GM23338 (cell line): ENCODE results near the gene CCDC3. TPM values are rescaled to one million over a fixed set of nuclear protein-coding genes. Genes with fewer than 3 reads are reported as not detected.

Experiments
- ATAC-seq: fragments of 200-7000 bp; cut with Tn5 transposase; 3 replicates; pipeline ENCODE4 v1.9.1; 2020
- DNase-seq: peaks from one replicate; pipeline ENCODE4 v3.0.0-alpha.2; 2015; ENCODE audit warnings: low spot score
- H2AFZ ChIP-seq: fragments of 200-600 bp; sonication (generic); 2 replicates; pipeline ENCODE4 v1.8.0; 2016; ENCODE audit warnings: antibody characterized with exemption, mild to moderate bottlenecking, moderate library complexity
- H3F3A ChIP-seq: fragments of 200-600 bp; sonication (generic); replicated peaks from 2 replicates; pipeline ENCODE4 v1.8.0; 2017; ENCODE audit warnings: antibody characterized with exemption, mixed run types, low read depth
- H3K27ac ChIP-seq: fragments of 200-600 bp; sonication (generic); 2 replicates; pipeline ENCODE4 v1.6.1; 2016; ENCODE audit warnings: low read depth
- H3K27me3 ChIP-seq: fragments of 200-600 bp; sonication (generic); 2 replicates; pipeline ENCODE4 v1.8.0; 2016; ENCODE audit warnings: mild to moderate bottlenecking, mixed run types, moderate library complexity; ENCODE audit not compliant: insufficient read depth
- H3K36me3 ChIP-seq: fragments of 200-600 bp; sonication (generic); 2 replicates; pipeline ENCODE4 v1.8.0; 2016; ENCODE audit warnings: mild to moderate bottlenecking; ENCODE audit not compliant: insufficient read depth
- H3K4me1 ChIP-seq: fragments of 200-600 bp; sonication (generic); 2 replicates; pipeline ENCODE4 v1.8.0; 2016; ENCODE audit warnings: mild to moderate bottlenecking, moderate library complexity; ENCODE audit not compliant: insufficient read depth
- H3K4me2 ChIP-seq: fragments of 200-600 bp; sonication (generic); 2 replicates; pipeline ENCODE4 v1.7.1; 2017; ENCODE audit warnings: mixed run types
- H3K4me3 ChIP-seq: fragments of 200-600 bp; sonication (generic); 2 replicates; pipeline ENCODE4 v1.6.1; 2016; ENCODE audit warnings: mixed run types
- H3K79me2 ChIP-seq: fragments of 200-600 bp; sonication (generic); replicated peaks from 2 replicates; pipeline ENCODE4 v1.8.0; 2017; ENCODE audit warnings: mild to moderate bottlenecking; ENCODE audit not compliant: insufficient read depth
- H3K9me2 ChIP-seq: fragments of 200-600 bp; sonication (generic); 2 replicates; pipeline ENCODE4 v1.8.0; 2017; ENCODE audit not compliant: insufficient read depth
- H4K20me1 ChIP-seq: fragments of 200-600 bp; sonication (generic); replicated peaks from 2 replicates; pipeline ENCODE4 v1.8.0; 2017; ENCODE audit warnings: mild to moderate bottlenecking; ENCODE audit not compliant: insufficient read depth
- H3K27ac Mint-ChIP-seq: 2 replicates; pipeline ENCODE4 v1.8.0; 2020; ENCODE audit warnings: inconsistent platforms, mild to moderate bottlenecking, moderate library complexity, mixed read lengths
- H3K27me3 Mint-ChIP-seq: 3 replicates; pipeline ENCODE4 v1.8.0; 2022; ENCODE audit warnings: low read depth, mild to moderate bottlenecking, moderate library complexity, mixed read lengths, inconsistent platforms; ENCODE audit not compliant: insufficient read depth, poor library complexity
- H3K36me3 Mint-ChIP-seq: 3 replicates; pipeline ENCODE4 v1.8.0; 2021; ENCODE audit warnings: low read depth, mild to moderate bottlenecking, inconsistent platforms, moderate library complexity, mixed read lengths
- H3K4me1 Mint-ChIP-seq: 3 replicates; pipeline ENCODE4 v1.8.0; 2020; ENCODE audit warnings: mild to moderate bottlenecking, inconsistent platforms, mixed read lengths
- H3K4me3 Mint-ChIP-seq: 3 replicates; pipeline ENCODE4 v1.8.0; 2021; ENCODE audit warnings: moderate library complexity, mild to moderate bottlenecking, inconsistent platforms, mixed read lengths
- H3K9me3 Mint-ChIP-seq: 3 replicates; pipeline ENCODE4 v1.8.0; 2020; ENCODE audit warnings: moderate library complexity, mild to moderate bottlenecking, inconsistent platforms, mixed read lengths
- CREB1 ChIP-seq: fragments of 250-450 bp; sonication (Bioruptor Pico); IDR thresholded peaks from 2 replicates; pipeline ENCODE4 v1.5.0; 2020; ENCODE audit warnings: low read depth, mild to moderate bottlenecking, moderate library complexity
- EZH2phosphoT487 ChIP-seq: fragments of 200-600 bp; sonication (generic); IDR thresholded peaks from one replicate; pipeline ENCODE4 v1.8.1; 2018; ENCODE audit warnings: antibody characterized with exemption; ENCODE audit not compliant: unreplicated experiment
- ZNF114 ChIP-seq: fragments of 250-450 bp; sonication (Bioruptor Pico); IDR thresholded peaks from 2 replicates; pipeline ENCODE4 v1.5.0; 2020; ENCODE audit warnings: mild to moderate bottlenecking, moderate library complexity
- polyA plus RNA-seq: library from polyadenylated mRNA; unstranded; fragments of >200 nt; fragmentation: Nextera tagmentation; extraction: Ambion mirVana; gene quantifications from 2 replicates; pipeline ENCODE4 v1.2.1, GENCODE V29; 2016
- total RNA-seq: library from RNA; depleted of rRNA; stranded (reverse); fragments of >200 nt; shearing (Covaris generic); gene quantifications from 2 replicates; pipeline ENCODE4 v1.2.3, GENCODE V29; 2014
- TF ChIP-seq, protein P1 (sequence below), 2 experiments: fragments of 200-600 bp in 1 of 2; sonication (generic) in 1 of 2; conservative IDR thresholded peaks; 2 replicates each; pipeline versions ENCODE4 v1.5.1 to v1.6.1; 2016 to 2017; ENCODE audit warnings: antibody characterized with exemption in 2 of 2, low read depth in 2 of 2, mild to moderate bottlenecking in 2 of 2, moderate library complexity in 1 of 2
- TF ChIP-seq, protein P2 (sequence below): fragments of 250-450 bp; sonication (Bioruptor Pico); IDR thresholded peaks from 2 replicates; pipeline ENCODE4 v1.5.0; 2020; ENCODE audit warnings: mild to moderate bottlenecking, moderate library complexity

Gene CCDC3
- total and polyA plus RNA-seq, 2 experiments from 2014 or later, result 1.4 to 5.2 TPM

DNA sequence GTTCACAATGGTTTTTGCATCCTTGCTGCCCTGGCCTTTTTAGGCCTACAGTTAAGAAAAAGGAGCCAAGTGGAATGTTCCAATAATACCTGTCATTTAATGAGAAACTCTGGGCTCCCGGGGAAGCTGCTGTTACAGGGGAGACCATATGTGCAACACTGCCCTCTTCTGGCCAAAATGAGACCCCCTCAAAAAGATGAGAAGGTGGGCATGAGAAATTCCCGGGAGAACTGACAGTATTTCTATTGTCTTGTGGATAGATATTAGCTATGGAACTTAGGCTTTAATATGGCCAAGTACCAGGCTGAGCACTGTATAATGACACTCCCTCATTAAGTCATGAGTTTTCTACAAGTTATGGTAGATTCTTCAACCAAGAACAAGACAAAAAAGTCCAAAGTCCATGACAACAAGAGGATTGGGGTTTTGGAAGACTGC is 99.4 kb downstream of the CCDC3 start:
- Mint-ChIP-seq H3K27ac (no peak overlapping the region), H3K27me3 (peaks cover 7% of the 10 kb centered on the region)

More for the DNA sequence above, 99.4 kb downstream of the CCDC3 start:
- ATAC-seq (peak; percentile 79), DNase-seq (peak; percentile 88)
- no peaks in the 10 kb centered on the region for H4K20me1 ChIP-seq
- no peak overlapping the region for H3K4me2 ChIP-seq
- H3K9me2 ChIP-seq, result no peaks in the 10 kb centered on the region
- TF ChIP-seq EZH2phosphoT487 (no peak), ZNF114 (CRISPR knock-in tag) (no peak), CREB1 (CRISPR knock-in tag) (no peak)
- TF ChIP-seq, protein P1, sequence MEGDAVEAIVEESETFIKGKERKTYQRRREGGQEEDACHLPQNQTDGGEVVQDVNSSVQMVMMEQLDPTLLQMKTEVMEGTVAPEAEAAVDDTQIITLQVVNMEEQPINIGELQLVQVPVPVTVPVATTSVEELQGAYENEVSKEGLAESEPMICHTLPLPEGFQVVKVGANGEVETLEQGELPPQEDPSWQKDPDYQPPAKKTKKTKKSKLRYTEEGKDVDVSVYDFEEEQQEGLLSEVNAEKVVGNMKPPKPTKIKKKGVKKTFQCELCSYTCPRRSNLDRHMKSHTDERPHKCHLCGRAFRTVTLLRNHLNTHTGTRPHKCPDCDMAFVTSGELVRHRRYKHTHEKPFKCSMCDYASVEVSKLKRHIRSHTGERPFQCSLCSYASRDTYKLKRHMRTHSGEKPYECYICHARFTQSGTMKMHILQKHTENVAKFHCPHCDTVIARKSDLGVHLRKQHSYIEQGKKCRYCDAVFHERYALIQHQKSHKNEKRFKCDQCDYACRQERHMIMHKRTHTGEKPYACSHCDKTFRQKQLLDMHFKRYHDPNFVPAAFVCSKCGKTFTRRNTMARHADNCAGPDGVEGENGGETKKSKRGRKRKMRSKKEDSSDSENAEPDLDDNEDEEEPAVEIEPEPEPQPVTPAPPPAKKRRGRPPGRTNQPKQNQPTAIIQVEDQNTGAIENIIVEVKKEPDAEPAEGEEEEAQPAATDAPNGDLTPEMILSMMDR (conservative IDR thresholded peaks at IDR 0.05; ENCODE audit: low read depth in 2 of 2), result peak; percentile 84 to 89
- TF ChIP-seq, protein P2, sequence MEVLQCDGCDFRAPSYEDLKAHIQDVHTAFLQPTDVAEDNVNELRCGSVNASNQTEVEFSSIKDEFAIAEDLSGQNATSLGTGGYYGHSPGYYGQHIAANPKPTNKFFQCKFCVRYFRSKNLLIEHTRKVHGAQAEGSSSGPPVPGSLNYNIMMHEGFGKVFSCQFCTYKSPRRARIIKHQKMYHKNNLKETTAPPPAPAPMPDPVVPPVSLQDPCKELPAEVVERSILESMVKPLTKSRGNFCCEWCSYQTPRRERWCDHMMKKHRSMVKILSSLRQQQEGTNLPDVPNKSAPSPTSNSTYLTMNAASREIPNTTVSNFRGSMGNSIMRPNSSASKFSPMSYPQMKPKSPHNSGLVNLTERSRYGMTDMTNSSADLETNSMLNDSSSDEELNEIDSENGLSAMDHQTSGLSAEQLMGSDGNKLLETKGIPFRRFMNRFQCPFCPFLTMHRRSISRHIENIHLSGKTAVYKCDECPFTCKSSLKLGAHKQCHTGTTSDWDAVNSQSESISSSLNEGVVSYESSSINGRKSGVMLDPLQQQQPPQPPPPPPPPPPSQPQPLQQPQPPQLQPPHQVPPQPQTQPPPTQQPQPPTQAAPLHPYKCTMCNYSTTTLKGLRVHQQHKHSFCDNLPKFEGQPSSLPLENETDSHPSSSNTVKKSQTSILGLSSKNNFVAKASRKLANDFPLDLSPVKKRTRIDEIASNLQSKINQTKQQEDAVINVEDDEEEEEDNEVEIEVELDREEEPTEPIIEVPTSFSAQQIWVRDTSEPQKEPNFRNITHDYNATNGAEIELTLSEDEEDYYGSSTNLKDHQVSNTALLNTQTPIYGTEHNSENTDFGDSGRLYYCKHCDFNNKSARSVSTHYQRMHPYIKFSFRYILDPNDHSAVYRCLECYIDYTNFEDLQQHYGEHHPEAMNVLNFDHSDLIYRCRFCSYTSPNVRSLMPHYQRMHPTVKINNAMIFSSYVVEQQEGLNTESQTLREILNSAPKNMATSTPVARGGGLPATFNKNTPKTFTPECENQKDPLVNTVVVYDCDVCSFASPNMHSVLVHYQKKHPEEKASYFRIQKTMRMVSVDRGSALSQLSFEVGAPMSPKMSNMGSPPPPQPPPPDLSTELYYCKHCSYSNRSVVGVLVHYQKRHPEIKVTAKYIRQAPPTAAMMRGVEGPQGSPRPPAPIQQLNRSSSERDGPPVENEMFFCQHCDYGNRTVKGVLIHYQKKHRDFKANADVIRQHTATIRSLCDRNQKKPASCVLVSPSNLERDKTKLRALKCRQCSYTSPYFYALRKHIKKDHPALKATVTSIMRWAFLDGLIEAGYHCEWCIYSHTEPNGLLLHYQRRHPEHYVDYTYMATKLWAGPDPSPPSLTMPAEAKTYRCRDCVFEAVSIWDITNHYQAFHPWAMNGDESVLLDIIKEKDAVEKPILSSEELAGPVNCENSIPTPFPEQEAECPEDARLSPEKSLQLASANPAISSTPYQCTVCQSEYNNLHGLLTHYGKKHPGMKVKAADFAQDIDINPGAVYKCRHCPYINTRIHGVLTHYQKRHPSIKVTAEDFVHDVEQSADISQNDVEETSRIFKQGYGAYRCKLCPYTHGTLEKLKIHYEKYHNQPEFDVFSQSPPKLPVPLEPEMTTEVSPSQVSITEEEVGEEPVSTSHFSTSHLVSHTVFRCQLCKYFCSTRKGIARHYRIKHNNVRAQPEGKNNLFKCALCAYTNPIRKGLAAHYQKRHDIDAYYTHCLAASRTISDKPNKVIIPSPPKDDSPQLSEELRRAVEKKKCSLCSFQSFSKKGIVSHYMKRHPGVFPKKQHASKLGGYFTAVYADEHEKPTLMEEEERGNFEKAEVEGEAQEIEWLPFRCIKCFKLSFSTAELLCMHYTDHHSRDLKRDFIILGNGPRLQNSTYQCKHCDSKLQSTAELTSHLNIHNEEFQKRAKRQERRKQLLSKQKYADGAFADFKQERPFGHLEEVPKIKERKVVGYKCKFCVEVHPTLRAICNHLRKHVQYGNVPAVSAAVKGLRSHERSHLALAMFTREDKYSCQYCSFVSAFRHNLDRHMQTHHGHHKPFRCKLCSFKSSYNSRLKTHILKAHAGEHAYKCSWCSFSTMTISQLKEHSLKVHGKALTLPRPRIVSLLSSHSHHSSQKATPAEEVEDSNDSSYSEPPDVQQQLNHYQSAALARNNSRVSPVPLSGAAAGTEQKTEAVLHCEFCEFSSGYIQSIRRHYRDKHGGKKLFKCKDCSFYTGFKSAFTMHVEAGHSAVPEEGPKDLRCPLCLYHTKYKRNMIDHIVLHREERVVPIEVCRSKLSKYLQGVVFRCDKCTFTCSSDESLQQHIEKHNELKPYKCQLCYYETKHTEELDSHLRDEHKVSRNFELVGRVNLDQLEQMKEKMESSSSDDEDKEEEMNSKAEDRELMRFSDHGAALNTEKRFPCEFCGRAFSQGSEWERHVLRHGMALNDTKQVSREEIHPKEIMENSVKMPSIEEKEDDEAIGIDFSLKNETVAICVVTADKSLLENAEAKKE (CRISPR knock-in tag), result no peak
- Mint-ChIP-seq H3K36me3 (no peaks in the 10 kb centered on the region), H3K4me1 (peaks cover 3% of the 10 kb centered on the region; the same call in 2 of the 3 replicates), H3K4me3 (no peak overlapping the region), H3K9me3 (no peaks in the 10 kb centered on the region)
- H3K27ac ChIP-seq, result no peak overlapping the region
- H3K4me1 ChIP-seq, result 0 out of 2 replicates have a peak, but pooled peaks cover 6% of the 10 kb centered on the region
- no peaks in the 10 kb centered on the region for H3K36me3 ChIP-seq
- no peak overlapping the region for H3K4me3 ChIP-seq
- no peaks in the 10 kb centered on the region for H3K27me3 ChIP-seq
- H2AFZ ChIP-seq, result no peak overlapping the region
- H3K79me2 ChIP-seq, result no peaks in the 10 kb centered on the region
- H3F3A ChIP-seq, result no peaks in the 10 kb centered on the region
